ENCODE results near the gene CSNK1G2.

Gene CSNK1G2

DNA sequence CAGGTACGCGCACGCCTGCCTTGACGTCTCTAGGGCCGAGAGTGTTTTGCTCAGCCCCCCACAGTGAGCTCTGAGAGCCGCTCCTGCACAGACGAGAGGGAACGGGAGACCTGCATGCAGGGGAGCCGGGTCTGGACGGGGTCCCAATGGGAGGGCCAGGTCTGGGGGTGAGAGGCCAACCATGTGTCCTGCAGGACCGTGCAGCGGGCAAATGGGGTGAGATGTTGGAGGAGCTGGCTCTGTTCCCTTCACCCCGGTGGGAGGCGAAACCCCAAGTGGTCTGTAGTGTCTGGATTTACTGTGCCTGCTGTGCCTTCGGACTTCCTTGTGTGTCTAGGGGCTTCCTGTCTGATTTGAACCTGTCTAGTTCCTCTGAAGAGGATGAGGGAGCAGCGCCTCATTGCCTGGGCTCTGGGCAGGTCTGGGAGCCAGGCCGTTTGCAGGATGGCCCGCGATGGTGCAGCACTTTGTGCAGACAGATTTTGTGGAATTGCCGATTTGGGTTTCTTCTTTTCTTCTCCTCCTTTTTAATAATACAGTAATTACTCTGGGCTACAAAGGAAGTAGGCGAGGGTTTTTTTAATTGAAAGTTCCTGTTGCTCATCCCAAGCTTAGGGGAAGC lies 2.1 kb downstream of the CSNK1G2 start:
- peaks cover 4% of the 10 kb centered on the region for H3K4me1 ChIP-seq (ENCODE audit: control insufficient read depth, low read depth, low read length)
- H4K8ac ChIP-seq (ENCODE audit: low read depth, low read length): no peak overlapping the region
- peak overlapping the region; percentile 99 for H3K9ac ChIP-seq (ENCODE audit: low read length)
- H2AK5ac ChIP-seq (ENCODE audit: low read length): no peak overlapping the region
- DNase-seq: no peak
- no peak overlapping the region for H3K18ac ChIP-seq (ENCODE audit: low read length)
- H3K4me2 ChIP-seq (ENCODE audit: low read length): peak overlapping the region; percentile 98
- H3K79me1 ChIP-seq (ENCODE audit: low read length): peaks cover 11% of the 10 kb centered on the region
- no peak overlapping the region for H2BK15ac ChIP-seq (replicated peaks; ENCODE audit: low read depth)
- no peak overlapping the region for H3K27ac ChIP-seq (ENCODE audit: low read depth, low read length)
- peaks cover 55% of the 10 kb centered on the region for H3K79me2 ChIP-seq (ENCODE audit: control insufficient read depth, insufficient read depth, low read length)
- WGBS (ENCODE audit: extremely low coverage, insufficient coverage, low lambda C conversion rate): no CpG with 5 or more reads among the region's 21 CpGs
- H3K56ac ChIP-seq (ENCODE audit: low read length): peak overlapping the region; percentile 99
- H3K4me3 ChIP-seq (ENCODE audit: low read length): peak overlapping the region; percentile 99
- H3K23ac ChIP-seq (ENCODE audit: low read length): peak overlapping the region; percentile 94
- no peak overlapping the region for H4K5ac ChIP-seq (ENCODE audit: low read length)
- no peaks in the 10 kb centered on the region for H3K36me3 ChIP-seq (ENCODE audit: control insufficient read depth, insufficient read depth, low read length)
- H2BK5ac ChIP-seq (ENCODE audit: low read length): no peak overlapping the region
- no peak overlapping the region for H3K4ac ChIP-seq (ENCODE audit: low read depth, low read length)
- no peaks in the 10 kb centered on the region for H3K27me3 ChIP-seq (ENCODE audit: insufficient read depth, low read length, poor library complexity)
- H2BK120ac ChIP-seq (ENCODE audit: low read depth, low read length): no peak overlapping the region

DNA sequence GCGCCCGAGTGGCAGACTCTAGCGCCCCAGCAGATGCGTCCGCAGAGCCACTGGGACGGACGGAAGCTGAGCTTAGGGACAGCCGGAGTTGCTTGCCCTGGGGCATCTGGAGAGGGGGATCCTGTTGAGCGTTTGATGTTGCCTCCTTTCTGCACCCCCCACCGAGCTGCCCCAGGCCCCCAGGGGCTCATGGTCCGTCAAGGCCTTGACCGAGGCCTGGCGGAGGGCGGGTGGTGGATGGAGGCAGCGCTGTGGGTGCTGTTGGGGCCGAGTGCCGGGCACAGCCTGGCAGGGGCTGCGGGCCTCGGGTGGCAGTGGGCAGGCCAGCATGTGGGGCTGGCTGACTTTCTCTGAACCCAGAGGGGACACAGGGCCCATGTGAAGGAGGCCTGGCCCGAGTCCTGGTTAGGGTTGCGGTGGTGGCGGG lies 2.7 kb downstream of the CSNK1G2 start:
- H3K18ac ChIP-seq (ENCODE audit: low read length): no peak overlapping the region
- no peak overlapping the region for H3K4me2 ChIP-seq (ENCODE audit: low read length)
- no peak overlapping the region for H2BK5ac ChIP-seq (ENCODE audit: low read length)
- no peak overlapping the region for H3K4ac ChIP-seq (ENCODE audit: low read depth, low read length)
- peaks cover 4% of the 10 kb centered on the region for H3K4me1 ChIP-seq (ENCODE audit: control insufficient read depth, low read depth, low read length)
- peak overlapping the region; percentile 38 for H3K56ac ChIP-seq (ENCODE audit: low read length)
- H2BK120ac ChIP-seq (ENCODE audit: low read depth, low read length): no peak overlapping the region
- no CpG with 5 or more reads among the region's 22 CpGs for WGBS (ENCODE audit: extremely low coverage, insufficient coverage, low lambda C conversion rate)
- no peaks in the 10 kb centered on the region for H3K27me3 ChIP-seq (ENCODE audit: insufficient read depth, low read length, poor library complexity)
- no peak overlapping the region for H4K5ac ChIP-seq (ENCODE audit: low read length)
- no peak overlapping the region for H3K27ac ChIP-seq (ENCODE audit: low read depth, low read length)
- no peak overlapping the region for H2BK15ac ChIP-seq (replicated peaks; ENCODE audit: low read depth)
- no peak overlapping the region for H2AK5ac ChIP-seq (ENCODE audit: low read length)
- H4K8ac ChIP-seq (ENCODE audit: low read depth, low read length): no peak overlapping the region
- H3K36me3 ChIP-seq (ENCODE audit: control insufficient read depth, insufficient read depth, low read length): no peaks in the 10 kb centered on the region
- peaks cover 58% of the 10 kb centered on the region for H3K79me2 ChIP-seq (ENCODE audit: control insufficient read depth, insufficient read depth, low read length)
- H3K9ac ChIP-seq (ENCODE audit: low read length): peak overlapping the region; percentile 26
- H3K4me3 ChIP-seq (ENCODE audit: low read length): no peak overlapping the region
- peaks cover 13% of the 10 kb centered on the region for H3K79me1 ChIP-seq (ENCODE audit: low read length)
- no peak for DNase-seq
- H3K23ac ChIP-seq (ENCODE audit: low read length): no peak overlapping the region

DNA sequence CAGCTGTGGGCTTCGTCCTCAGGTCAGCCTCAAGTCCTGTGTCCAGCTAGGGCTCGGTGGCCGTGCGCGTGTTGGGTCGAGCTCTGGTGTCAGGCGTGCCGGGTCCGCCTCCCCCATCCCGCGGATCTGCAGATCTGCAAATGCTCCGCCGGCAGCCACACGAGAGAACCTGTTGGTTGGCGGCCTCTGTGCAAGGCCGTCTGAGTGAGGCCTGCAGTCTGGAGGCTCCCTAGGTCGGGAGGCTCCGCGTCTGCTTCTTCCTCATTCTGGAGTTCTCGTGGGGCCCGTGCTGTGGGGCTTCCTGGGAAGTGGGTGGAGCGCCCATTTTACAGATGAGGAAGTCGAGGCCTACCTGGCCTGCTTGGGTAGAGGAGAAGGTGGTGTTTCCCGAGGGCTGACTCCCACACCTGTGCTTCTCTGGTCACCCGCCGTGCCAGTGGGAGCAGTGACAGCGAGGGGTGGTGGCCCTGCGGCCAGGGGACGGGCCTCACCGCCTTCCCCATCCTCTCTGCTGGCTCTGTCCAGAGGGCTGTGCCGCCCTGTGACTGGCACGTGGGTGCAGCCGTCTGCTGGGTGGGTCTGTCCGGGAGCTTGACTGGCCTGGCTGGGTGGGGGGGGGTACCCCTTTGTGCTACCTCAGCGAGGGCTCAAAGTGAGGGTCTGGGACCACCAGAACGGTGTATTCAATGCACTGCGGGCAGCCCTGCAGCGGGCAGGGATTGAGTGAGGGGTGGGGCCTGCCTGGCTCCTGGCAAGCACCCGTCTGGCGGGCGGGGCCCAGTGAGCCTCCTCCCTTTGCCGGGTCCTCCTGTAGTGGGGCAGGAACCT lies 3.3 kb downstream of the CSNK1G2 start:
- no CpG with 5 or more reads among the region's 42 CpGs for WGBS (ENCODE audit: extremely low coverage, insufficient coverage, low lambda C conversion rate)
- no peak overlapping the region for H3K18ac ChIP-seq (ENCODE audit: low read length)
- no peak overlapping the region for H3K27ac ChIP-seq (ENCODE audit: low read depth, low read length)
- no peak for DNase-seq
- H3K4me2 ChIP-seq (ENCODE audit: low read length): no peak overlapping the region
- no peak overlapping the region for H2BK120ac ChIP-seq (ENCODE audit: low read depth, low read length)
- no peak overlapping the region for H3K56ac ChIP-seq (ENCODE audit: low read length)
- no peak overlapping the region for H2BK15ac ChIP-seq (replicated peaks; ENCODE audit: low read depth)
- H3K4me3 ChIP-seq (ENCODE audit: low read length): no peak overlapping the region
- H3K79me2 ChIP-seq (ENCODE audit: control insufficient read depth, insufficient read depth, low read length): peaks cover 64% of the 10 kb centered on the region
- no peaks in the 10 kb centered on the region for H3K36me3 ChIP-seq (ENCODE audit: control insufficient read depth, insufficient read depth, low read length)
- H3K79me1 ChIP-seq (ENCODE audit: low read length): peaks cover 15% of the 10 kb centered on the region
- H4K8ac ChIP-seq (ENCODE audit: low read depth, low read length): no peak overlapping the region
- H3K23ac ChIP-seq (ENCODE audit: low read length): no peak overlapping the region
- no peak overlapping the region for H2BK5ac ChIP-seq (ENCODE audit: low read length)
- no peaks in the 10 kb centered on the region for H3K27me3 ChIP-seq (ENCODE audit: insufficient read depth, low read length, poor library complexity)
- H3K9ac ChIP-seq (ENCODE audit: low read length): no peak overlapping the region
- H4K5ac ChIP-seq (ENCODE audit: low read length): no peak overlapping the region
- H3K4me1 ChIP-seq (ENCODE audit: control insufficient read depth, low read depth, low read length): peaks cover 4% of the 10 kb centered on the region
- no peak overlapping the region for H3K4ac ChIP-seq (ENCODE audit: low read depth, low read length)
- no peak overlapping the region for H2AK5ac ChIP-seq (ENCODE audit: low read length)

DNA sequence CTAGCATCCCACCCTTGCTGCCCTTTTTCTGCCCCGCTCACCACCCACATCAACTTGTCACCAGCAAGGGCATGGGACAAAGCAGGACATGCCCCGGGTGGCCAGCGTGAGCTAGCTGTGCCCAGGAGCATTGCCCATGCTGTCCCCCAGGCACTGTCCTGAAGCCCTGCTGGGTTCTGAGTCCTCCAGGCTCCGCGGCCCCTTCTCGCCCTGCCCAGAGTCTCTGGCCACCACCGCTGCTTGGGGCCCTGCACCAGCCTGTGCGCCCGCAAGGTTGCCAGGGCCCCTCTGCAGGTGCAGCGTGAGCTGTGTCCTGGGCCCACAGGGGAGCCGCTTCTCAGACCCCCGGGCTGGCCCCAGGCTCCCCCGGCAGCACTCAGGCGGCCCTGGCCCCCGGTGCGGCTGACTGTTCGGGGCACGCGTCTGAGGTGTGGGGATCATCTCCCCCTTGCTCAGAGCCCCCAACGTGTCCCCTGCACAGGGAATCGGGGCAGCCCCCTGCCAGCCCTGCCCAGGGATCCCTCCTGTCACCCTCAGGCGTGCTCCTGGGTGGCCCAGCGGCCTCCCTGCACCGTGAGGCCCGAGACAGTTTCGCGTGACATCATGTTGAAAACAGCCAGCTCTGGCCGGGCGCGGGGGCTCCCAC lies 4.1 kb downstream of the CSNK1G2 start:
- Histone ChIP-seq H3K18ac (ENCODE audit: low read length) (no peak overlapping the region), H3K79me1 (ENCODE audit: low read length) (peaks cover 18% of the 10 kb centered on the region), H3K4me2 (ENCODE audit: low read length) (no peak overlapping the region), H3K9ac (ENCODE audit: low read length) (no peak overlapping the region), H3K27me3 (ENCODE audit: insufficient read depth, low read length, poor library complexity) (no peaks in the 10 kb centered on the region), H2BK15ac (replicated peaks; ENCODE audit: low read depth) (no peak overlapping the region), H2BK120ac (ENCODE audit: low read depth, low read length) (no peak overlapping the region), H3K56ac (ENCODE audit: low read length) (no peak overlapping the region), H4K8ac (ENCODE audit: low read depth, low read length) (no peak overlapping the region), H3K27ac (ENCODE audit: low read depth, low read length) (no peak overlapping the region), H3K36me3 (ENCODE audit: control insufficient read depth, insufficient read depth, low read length) (no peaks in the 10 kb centered on the region), H3K23ac (ENCODE audit: low read length) (no peak overlapping the region), H3K4ac (ENCODE audit: low read depth, low read length) (no peak overlapping the region), H2BK5ac (ENCODE audit: low read length) (no peak overlapping the region), H2AK5ac (ENCODE audit: low read length) (no peak overlapping the region), H3K4me1 (ENCODE audit: control insufficient read depth, low read depth, low read length) (peaks cover 4% of the 10 kb centered on the region), H3K79me2 (ENCODE audit: control insufficient read depth, insufficient read depth, low read length) (peaks cover 70% of the 10 kb centered on the region), H3K4me3 (ENCODE audit: low read length) (no peak overlapping the region), H4K5ac (ENCODE audit: low read length) (no peak overlapping the region)
- WGBS (ENCODE audit: extremely low coverage, insufficient coverage, low lambda C conversion rate): no CpG with 5 or more reads among the region's 30 CpGs
- no peak for DNase-seq

- Histone ChIP-seq H2BK120ac (ENCODE audit: low read depth, low read length) (no peak overlapping the region), H3K18ac (ENCODE audit: low read length) (no peak overlapping the region), H3K4me3 (ENCODE audit: low read length) (no peak overlapping the region), H3K56ac (ENCODE audit: low read length) (no peak overlapping the region), H3K4me2 (ENCODE audit: low read length) (no peak overlapping the region), H3K4ac (ENCODE audit: low read depth, low read length) (no peak overlapping the region), H3K9ac (ENCODE audit: low read length) (no peak overlapping the region), H3K79me2 (ENCODE audit: control insufficient read depth, insufficient read depth, low read length) (peaks cover 78% of the 10 kb centered on the region), H3K79me1 (ENCODE audit: low read length) (peaks cover 20% of the 10 kb centered on the region), H2AK5ac (ENCODE audit: low read length) (no peak overlapping the region), H3K27ac (ENCODE audit: low read depth, low read length) (no peak overlapping the region), H2BK15ac (replicated peaks; ENCODE audit: low read depth) (no peak overlapping the region), H4K8ac (ENCODE audit: low read depth, low read length) (no peak overlapping the region), H2BK5ac (ENCODE audit: low read length) (no peak overlapping the region), H4K5ac (ENCODE audit: low read length) (no peak overlapping the region), H3K27me3 (ENCODE audit: insufficient read depth, low read length, poor library complexity) (no peaks in the 10 kb centered on the region), H3K23ac (ENCODE audit: low read length) (no peak overlapping the region), H3K36me3 (ENCODE audit: control insufficient read depth, insufficient read depth, low read length) (no peaks in the 10 kb centered on the region), H3K4me1 (ENCODE audit: control insufficient read depth, low read depth, low read length) (peaks cover 4% of the 10 kb centered on the region)
- no CpG with 5 or more reads among the region's 18 CpGs for WGBS (ENCODE audit: extremely low coverage, insufficient coverage, low lambda C conversion rate)
- peak; percentile 85 for DNase-seq
These were observed 4.9 kb downstream of the CSNK1G2 start for GRCh38 chr19:1945899-1946298.
